ENCODE data around the gene SHMT2. TPM values are rescaled to one million over a fixed set of nuclear protein-coding genes. Genes with fewer than 3 reads are reported as not detected.
A peak's percentile ranks its signal among the peaks of the same experiment; 100 is the strongest.

SHMT2 gene
- polyA plus RNA-seq, 1 donor = 66.3 TPM

DNA sequence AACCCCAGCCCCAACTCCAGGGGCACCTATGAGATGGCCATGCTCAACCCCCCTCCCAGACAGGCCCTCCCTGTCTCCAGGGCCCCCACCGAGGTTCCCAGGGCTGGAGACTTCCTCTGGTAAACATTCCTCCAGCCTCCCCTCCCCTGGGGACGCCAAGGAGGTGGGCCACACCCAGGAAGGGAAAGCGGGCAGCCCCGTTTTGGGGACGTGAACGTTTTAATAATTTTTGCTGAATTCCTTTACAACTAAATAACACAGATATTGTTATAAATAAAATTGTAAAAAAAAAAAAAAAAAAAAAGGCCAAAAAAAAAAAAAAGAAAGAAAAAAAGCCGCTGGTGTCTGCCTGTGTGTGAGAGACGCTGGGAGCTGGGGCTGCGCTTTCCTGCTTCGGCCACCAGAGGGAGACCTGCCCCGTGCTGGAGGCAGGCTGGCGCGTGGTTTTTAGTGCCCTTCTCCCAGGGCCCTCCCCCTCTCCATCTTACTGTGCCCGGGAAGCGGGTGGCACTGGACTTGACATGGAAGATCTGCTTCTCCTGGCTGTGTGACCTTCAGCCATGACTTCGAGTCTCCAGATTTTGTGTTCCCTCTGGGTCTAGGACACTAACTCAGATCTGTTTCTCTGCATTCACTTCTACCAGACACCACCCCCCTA is 16.3 kb upstream of the SHMT2 start:
- WGBS (ENCODE audit: insufficient coverage, low lambda C conversion rate) = 40% methylated on average over 1 of the region's 16 CpGs

GRCh38 chr12:57213763-57214397 is 15.6 kb upstream of the SHMT2 start:
- no peak for DNase-seq
- Histone ChIP-seq H3K27me3 (ENCODE audit: control insufficient read depth, insufficient read depth, low read length) (peaks cover 46% of the 10 kb centered on the region), H3K9me3 (ENCODE audit: control insufficient read depth, low read depth, low read length) (peaks cover 4% of the 10 kb centered on the region), H3K4me3 (ENCODE audit: low read length) (no peak overlapping the region), H3K36me3 (ENCODE audit: control insufficient read depth, insufficient read depth, low read length) (peaks cover 40% of the 10 kb centered on the region), H3K27ac (ENCODE audit: low read length) (no peak overlapping the region), H3K4me1 (ENCODE audit: control insufficient read depth, insufficient read depth, low read length) (peaks cover 6% of the 10 kb centered on the region)
- 100% methylated on average over 1 of the region's 4 CpGs for WGBS (ENCODE audit: insufficient coverage, low lambda C conversion rate)

More for the DNA sequence above, 16.3 kb upstream of the SHMT2 start:
- Histone ChIP-seq H3K36me3 (ENCODE audit: control insufficient read depth, insufficient read depth, low read length) (peaks cover 47% of the 10 kb centered on the region), H3K27ac (ENCODE audit: low read length) (no peak overlapping the region), H3K27me3 (ENCODE audit: control insufficient read depth, insufficient read depth, low read length) (peaks cover 39% of the 10 kb centered on the region), H3K4me3 (ENCODE audit: low read length) (no peak overlapping the region), H3K4me1 (ENCODE audit: control insufficient read depth, insufficient read depth, low read length) (peaks cover 6% of the 10 kb centered on the region), H3K9me3 (ENCODE audit: control insufficient read depth, low read depth, low read length) (peaks cover 4% of the 10 kb centered on the region)
- DNase-seq = peak; percentile 81 to 82

DNA sequence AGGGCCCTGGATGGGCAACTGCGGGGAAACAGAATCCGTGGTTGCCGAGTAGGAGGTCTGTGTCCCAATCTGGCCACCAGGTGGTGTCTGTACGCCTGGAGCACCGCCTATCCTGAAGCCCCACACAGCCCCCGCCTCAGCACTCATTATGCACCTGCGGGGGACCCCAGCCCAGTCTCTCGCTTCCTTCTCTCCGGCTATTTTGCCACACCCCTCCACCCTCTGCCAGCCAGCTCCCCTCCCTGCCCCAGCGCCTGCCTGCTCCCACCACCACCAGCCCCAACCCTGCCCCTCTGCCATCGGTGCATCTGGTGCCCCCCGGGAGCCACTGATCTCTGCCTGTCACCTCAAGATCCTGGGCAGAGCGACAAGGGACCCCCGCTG is 15.1 kb upstream of the SHMT2 start:
- Histone ChIP-seq H3K4me1 (ENCODE audit: control insufficient read depth, insufficient read depth, low read length) (peaks cover 7% of the 10 kb centered on the region), H3K36me3 (ENCODE audit: control insufficient read depth, insufficient read depth, low read length) (peaks cover 35% of the 10 kb centered on the region), H3K27me3 (ENCODE audit: control insufficient read depth, insufficient read depth, low read length) (peaks cover 51% of the 10 kb centered on the region), H3K9me3 (ENCODE audit: control insufficient read depth, low read depth, low read length) (peaks cover 4% of the 10 kb centered on the region), H3K27ac (ENCODE audit: low read length) (no peak overlapping the region), H3K4me3 (ENCODE audit: low read length) (no peak overlapping the region)
- DNase-seq = peak in 1 of 2 donors; percentile 46
- WGBS (ENCODE audit: insufficient coverage, low lambda C conversion rate) = no CpG with 5 or more reads among the region's 14 CpGs

- Histone ChIP-seq H3K36me3 (ENCODE audit: control insufficient read depth, insufficient read depth, low read length) (peaks cover 28% of the 10 kb centered on the region), H3K27me3 (ENCODE audit: control insufficient read depth, insufficient read depth, low read length) (peaks cover 58% of the 10 kb centered on the region), H3K4me1 (ENCODE audit: control insufficient read depth, insufficient read depth, low read length) (peaks cover 13% of the 10 kb centered on the region), H3K27ac (ENCODE audit: low read length) (no peak overlapping the region), H3K9me3 (ENCODE audit: control insufficient read depth, low read depth, low read length) (peaks cover 4% of the 10 kb centered on the region), H3K4me3 (ENCODE audit: low read length) (no peak overlapping the region)
- DNase-seq = no peak
- no CpG with 5 or more reads among the region's 11 CpGs for WGBS (ENCODE audit: insufficient coverage, low lambda C conversion rate)
Measured at GRCh38 chr12:57215065-57215464, 14.4 kb upstream of the SHMT2 start.

DNA sequence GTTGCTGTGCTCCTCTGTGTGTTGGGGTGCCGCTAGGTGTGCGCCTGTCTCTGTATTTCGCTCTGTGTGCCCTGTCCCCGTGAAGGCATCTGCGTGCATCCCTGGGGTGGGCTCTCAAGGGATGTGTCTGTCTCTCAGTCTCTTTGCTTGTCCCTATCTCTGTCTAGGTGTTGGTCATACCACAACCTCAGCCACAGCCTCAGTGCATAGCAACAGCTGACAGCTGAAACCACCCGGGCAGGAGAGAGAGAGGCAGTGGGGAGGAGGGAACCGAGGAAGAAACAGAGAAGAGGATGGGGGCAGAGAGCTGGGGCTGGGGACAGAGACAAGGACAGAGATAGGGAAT is 13.9 kb upstream of the SHMT2 start:
- H3K4me1 ChIP-seq (ENCODE audit: control insufficient read depth, insufficient read depth, low read length) = peaks cover 17% of the 10 kb centered on the region
- no peak for DNase-seq
- H3K9me3 ChIP-seq (ENCODE audit: control insufficient read depth, low read depth, low read length) = peaks cover 4% of the 10 kb centered on the region
- H3K4me3 ChIP-seq (ENCODE audit: low read length) = no peak overlapping the region
- peaks cover 22% of the 10 kb centered on the region for H3K36me3 ChIP-seq (ENCODE audit: control insufficient read depth, insufficient read depth, low read length)
- peaks cover 64% of the 10 kb centered on the region for H3K27me3 ChIP-seq (ENCODE audit: control insufficient read depth, insufficient read depth, low read length)
- WGBS (ENCODE audit: insufficient coverage, low lambda C conversion rate) = no CpG with 5 or more reads among the region's 7 CpGs
- H3K27ac ChIP-seq (ENCODE audit: low read length) = no peak overlapping the region

- Histone ChIP-seq H3K9me3 (ENCODE audit: control insufficient read depth, low read depth, low read length) (peaks cover 4% of the 10 kb centered on the region), H3K27me3 (ENCODE audit: control insufficient read depth, insufficient read depth, low read length) (peaks cover 70% of the 10 kb centered on the region), H3K27ac (ENCODE audit: low read length) (no peak within 1 kb of the TSS), H3K36me3 (ENCODE audit: control insufficient read depth, insufficient read depth, low read length) (peaks cover 16% of the 10 kb centered on the region), H3K4me1 (ENCODE audit: control insufficient read depth, insufficient read depth, low read length) (peaks cover 18% of the 10 kb centered on the region), H3K4me3 (ENCODE audit: low read length) (peak within 1 kb of the TSS; percentile 11)
- peak in 1 of 2 donors; percentile 32 for DNase-seq
- no CpG with 5 or more reads among the region's 102 CpGs for WGBS (ENCODE audit: insufficient coverage, low lambda C conversion rate)
Measured at GRCh38 chr12:57216014-57216911, 13.2 kb upstream of the SHMT2 start, which contains the start of gene NXPH4. Gene NXPH4 (plus strand): TSS chr12:57216794. CDS start chr12:57216970, 176 bp downstream.

DNA sequence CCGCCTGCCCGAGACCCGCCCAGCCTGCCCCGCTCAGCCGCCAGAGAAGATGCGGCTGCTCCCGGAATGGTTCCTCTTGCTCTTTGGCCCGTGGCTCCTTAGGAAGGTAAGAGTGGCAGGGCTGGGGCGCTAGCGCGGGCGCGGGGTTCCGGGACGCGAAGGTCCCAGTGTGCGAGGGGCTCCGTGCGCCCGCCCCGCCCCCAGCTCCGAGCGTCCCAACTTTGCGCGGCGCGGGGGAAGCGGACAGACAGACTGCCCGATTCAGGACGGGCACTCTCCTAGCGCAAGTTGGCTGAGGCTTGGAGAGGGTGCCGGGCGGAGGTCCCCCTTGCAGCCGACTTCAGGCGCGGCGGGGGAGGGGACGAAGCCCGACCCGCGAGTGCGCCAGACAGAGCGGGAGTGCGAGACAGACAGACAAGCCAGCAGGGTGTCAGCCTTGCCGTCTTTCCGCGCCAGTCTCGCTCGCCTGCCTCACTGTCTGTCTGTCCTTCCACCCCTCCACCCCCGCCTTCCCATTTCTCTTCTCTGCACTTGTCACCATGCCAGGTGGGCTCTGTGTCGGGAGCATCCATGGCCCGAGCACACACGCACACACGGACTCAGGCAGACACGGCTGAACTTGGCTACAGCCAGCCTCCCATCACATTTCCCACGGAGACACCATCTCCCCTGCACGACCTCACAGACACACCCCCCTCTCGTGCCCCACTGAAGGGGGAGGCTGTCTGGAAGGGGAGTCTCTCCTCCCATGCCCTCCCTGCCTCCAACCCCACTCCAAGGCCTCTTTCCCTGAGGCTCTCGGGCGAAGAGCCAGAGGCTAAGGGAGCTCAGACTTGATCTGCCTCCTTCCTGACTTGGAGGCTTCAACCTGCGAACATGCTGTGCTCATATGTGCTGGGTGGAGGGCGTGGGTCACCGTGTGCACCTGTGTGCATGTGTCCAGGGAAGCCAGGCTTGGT is 12.3 kb upstream of the SHMT2 start:
- Histone ChIP-seq H3K4me1 (ENCODE audit: control insufficient read depth, insufficient read depth, low read length) (peaks cover 23% of the 10 kb centered on the region), H3K27ac (ENCODE audit: low read length) (no peak overlapping the region), H3K9me3 (ENCODE audit: control insufficient read depth, low read depth, low read length) (peaks cover 4% of the 10 kb centered on the region), H3K27me3 (ENCODE audit: control insufficient read depth, insufficient read depth, low read length) (peaks cover 79% of the 10 kb centered on the region), H3K36me3 (ENCODE audit: control insufficient read depth, insufficient read depth, low read length) (peaks cover 7% of the 10 kb centered on the region), H3K4me3 (ENCODE audit: low read length) (peak overlapping the region; percentile 11)
- no peak for DNase-seq
- no CpG with 5 or more reads among the region's 63 CpGs for WGBS (ENCODE audit: insufficient coverage, low lambda C conversion rate)

DNA sequence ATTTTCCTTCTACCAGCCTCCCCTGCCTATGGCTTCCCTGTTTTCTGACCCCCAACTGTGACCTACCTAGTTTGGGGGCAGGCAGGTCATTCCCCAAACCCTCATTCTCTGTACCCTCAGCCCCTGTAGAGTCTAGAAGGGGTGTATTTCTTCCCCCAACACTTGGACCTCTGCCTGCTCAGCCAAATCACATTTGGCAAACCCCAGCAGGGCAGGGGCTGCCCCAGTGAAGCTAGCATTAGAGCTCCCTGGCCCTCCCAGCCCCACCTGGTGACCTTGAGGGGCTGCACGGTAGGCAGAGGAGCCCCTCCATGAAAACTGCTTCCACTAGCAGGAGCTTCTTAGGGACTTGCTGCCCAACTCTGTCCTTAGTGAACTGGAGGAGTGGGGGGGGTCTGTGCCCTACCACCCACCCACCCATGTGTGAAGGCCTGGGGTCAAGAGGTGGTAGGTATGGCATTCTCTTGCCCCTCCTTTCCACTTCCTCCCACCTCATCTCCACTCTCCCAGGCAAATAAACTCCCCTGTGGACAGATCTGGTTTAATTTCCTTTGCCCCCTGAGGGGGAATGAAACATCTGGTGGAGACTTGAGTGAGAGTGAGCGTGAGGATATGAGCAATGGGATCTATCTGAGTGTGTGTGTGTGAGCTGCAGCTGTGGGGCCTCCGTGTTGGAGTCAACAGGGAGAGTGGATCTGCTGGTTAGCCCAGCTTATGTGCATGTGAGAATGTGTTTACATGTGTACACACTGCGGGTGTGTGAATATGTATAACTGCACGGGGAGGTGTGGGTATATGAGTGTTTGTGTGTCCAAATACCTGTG is 11.3 kb upstream of the SHMT2 start:
- H3K4me3 ChIP-seq (ENCODE audit: low read length) = no peak overlapping the region
- DNase-seq = no peak
- H3K27me3 ChIP-seq (ENCODE audit: control insufficient read depth, insufficient read depth, low read length) = peaks cover 90% of the 10 kb centered on the region

More for the DNA sequence above, 11.3 kb upstream of the SHMT2 start:
- H3K4me1 ChIP-seq (ENCODE audit: control insufficient read depth, insufficient read depth, low read length) = peaks cover 23% of the 10 kb centered on the region
- H3K9me3 ChIP-seq (ENCODE audit: control insufficient read depth, low read depth, low read length) = peaks cover 4% of the 10 kb centered on the region
- WGBS (ENCODE audit: insufficient coverage, low lambda C conversion rate) = no CpG with 5 or more reads among the region's 5 CpGs
- H3K27ac ChIP-seq (ENCODE audit: low read length) = no peak overlapping the region
- H3K36me3 ChIP-seq (ENCODE audit: control insufficient read depth, insufficient read depth, low read length) = no peaks in the 10 kb centered on the region
